ENCODE results near the gene NRCAM. TPM values are rescaled to one million over a fixed set of nuclear protein-coding genes. Genes with fewer than 3 reads are reported as not detected.
"Not testable (repeated sequence)": the region's sequence is repeated elsewhere in the genome, so short reads cannot be mapped to it uniquely, and the experiment has no call there.

Gene NRCAM
- total RNA-seq, result 9.1 TPM
- long read RNA-seq, partial matches to known transcripts, result 0 of 1 reads
- long read RNA-seq, other reads (novel, unspliced or antisense), result 1 of 1 reads

- DNase-seq (ENCODE audit: low spot score), result no peak
These were observed at the start of gene NRCAM for GRCh38 chr7:108455998-108456677. TSS of gene NRCAM (minus strand) at chr7:108456436. CDS start at chr7:108240064, 216,372 bp downstream.

- DNase-seq (ENCODE audit: low spot score), result not testable (repeated sequence)
These were observed 48.3 kb upstream of the NRCAM start for GRCh38 chr7:108504576-108504975.

GRCh38 chr7:108503112-108504026 is 47.1 kb upstream of the NRCAM start:
- no peak for DNase-seq (ENCODE audit: low spot score)

- no peak for DNase-seq (ENCODE audit: low spot score)
These were observed 43.3 kb upstream of the NRCAM start for GRCh38 chr7:108499566-108499965.

GRCh38 chr7:108498481-108498880 is 42.2 kb upstream of the NRCAM start:
- no peak for DNase-seq (ENCODE audit: low spot score)

- no peak for DNase-seq (ENCODE audit: low spot score)
These were observed 41.0 kb upstream of the NRCAM start for GRCh38 chr7:108497082-108497725.

- no peak for DNase-seq (ENCODE audit: low spot score)
These were observed 36.5 kb upstream of the NRCAM start for GRCh38 chr7:108492742-108493141.

- DNase-seq (ENCODE audit: low spot score), result no peak
These were observed 32.7 kb upstream of the NRCAM start for GRCh38 chr7:108488768-108489538.

GRCh38 chr7:108487646-108488045 is 31.4 kb upstream of the NRCAM start:
- no peak for DNase-seq (ENCODE audit: low spot score)

- DNase-seq (ENCODE audit: low spot score), result no peak
These were observed 30.2 kb upstream of the NRCAM start for GRCh38 chr7:108486291-108486966.

- DNase-seq (ENCODE audit: low spot score), result no peak
These were observed 27.9 kb upstream of the NRCAM start for GRCh38 chr7:108484137-108484536.

GRCh38 chr7:108480311-108480710 is 24.1 kb upstream of the NRCAM start:
- no peak for DNase-seq (ENCODE audit: low spot score)

- no peak for DNase-seq (ENCODE audit: low spot score)
These were observed 23.5 kb upstream of the NRCAM start for GRCh38 chr7:108479751-108480150.

GRCh38 chr7:108479118-108479517 is 22.9 kb upstream of the NRCAM start:
- DNase-seq (ENCODE audit: low spot score), result no peak

GRCh38 chr7:108468246-108468645 is 12.0 kb upstream of the NRCAM start:
- DNase-seq (ENCODE audit: low spot score), result no peak

- DNase-seq (ENCODE audit: low spot score), result no peak
These were observed 11.2 kb upstream of the NRCAM start for GRCh38 chr7:108467391-108467790.

GRCh38 chr7:108466322-108466721 is 10.1 kb upstream of the NRCAM start:
- DNase-seq (ENCODE audit: low spot score), result not testable (repeated sequence)

GRCh38 chr7:108464743-108465142 is 8.5 kb upstream of the NRCAM start:
- no peak for DNase-seq (ENCODE audit: low spot score)

GRCh38 chr7:108463613-108464012 is 7.4 kb upstream of the NRCAM start:
- no peak for DNase-seq (ENCODE audit: low spot score)

GRCh38 chr7:108461840-108462239 is 5.6 kb upstream of the NRCAM start:
- DNase-seq (ENCODE audit: low spot score), result no peak

Data from mesenteric fat pad (tissue), 1 donor.